Smooth muscle cell (in vitro differentiated cells): Measurements from ENCODE around the gene IRF2BP1. TPM values are rescaled to one million over a fixed set of nuclear protein-coding genes. Genes with fewer than 3 reads are reported as not detected.

Experiments used
- DNase-seq: peaks from one replicate; lab custom pipeline; 2025; ENCODE audit not compliant: unreplicated experiment; lab: John Stamatoyannopoulos, UW
- H2AFZ ChIP-seq: fragments of 200-600 bp; sonication (generic); 2 replicates; pipeline ENCODE4 v1.6.0; 2016; ENCODE audit warnings: antibody characterized with exemption, low read depth, mild to moderate bottlenecking
- H3F3A ChIP-seq: fragments of 200-600 bp; sonication (generic); 2 replicates; pipeline ENCODE4 v1.6.0; 2017; ENCODE audit warnings: antibody characterized with exemption, low read depth
- H3K27ac ChIP-seq: fragments of 200-600 bp; sonication (generic); 2 replicates; pipeline ENCODE4 v1.5.1; 2016; ENCODE audit warnings: low read depth, mild to moderate bottlenecking
- H3K27me3 ChIP-seq: fragments of 200-600 bp; sonication (generic); 2 replicates; pipeline ENCODE4 v1.6.1; 2016; ENCODE audit warnings: low read depth, mild to moderate bottlenecking
- H3K36me3 ChIP-seq: fragments of 200-600 bp; sonication (generic); 2 replicates; pipeline ENCODE4 v1.5.1; 2016; ENCODE audit warnings: low read depth
- H3K4me1 ChIP-seq: fragments of 200-600 bp; sonication (generic); 2 replicates; pipeline ENCODE4 v1.5.1; 2016; ENCODE audit warnings: low read depth
- H3K4me2 ChIP-seq: fragments of 200-600 bp; sonication (generic); 2 replicates; pipeline ENCODE4 v1.6.0; 2016; ENCODE audit warnings: mild to moderate bottlenecking
- H3K4me3 ChIP-seq: fragments of 200-600 bp; sonication (generic); 2 replicates; pipeline ENCODE4 v1.5.1; 2016; ENCODE audit warnings: mild to moderate bottlenecking
- H3K79me2 ChIP-seq: fragments of 200-600 bp; sonication (generic); 2 replicates; pipeline ENCODE4 v1.6.0; 2016; ENCODE audit warnings: low read depth, mild to moderate bottlenecking
- H3K9ac ChIP-seq: fragments of 200-600 bp; sonication (generic); 2 replicates; pipeline ENCODE4 v1.6.0; 2016; ENCODE audit warnings: low read depth
- H3K9me3 ChIP-seq: fragments of 200-600 bp; sonication (generic); replicated peaks from 2 replicates; pipeline ENCODE4 v1.5.1; 2016; ENCODE audit warnings: low read depth
- H4K20me1 ChIP-seq: fragments of 200-600 bp; sonication (generic); 2 replicates; pipeline ENCODE4 v1.6.0; 2016; ENCODE audit warnings: low read depth
- WGBS: methylation state at CpG from one replicate; pipeline ENCODE4 v1.1.7; 2016; ENCODE audit warnings: low lambda C conversion rate; 5-methylcytosine and 5-hydroxymethylcytosine counted together
- polyA plus RNA-seq: library from polyadenylated mRNA; unstranded; fragments of >200 nt; fragmentation: Nextera tagmentation; extraction: Ambion mirVana; gene quantifications from 2 replicates; pipeline ENCODE4 v1.2.1, GENCODE V29; 2016
- total RNA-seq: library from RNA; depleted of rRNA; stranded (reverse); fragments of >200 nt; gene quantifications from 2 replicates; pipeline ENCODE4 v1.2.3, GENCODE V29; 2014
- TF ChIP-seq, protein P1 (sequence below): fragments of 200-600 bp; sonication (generic); IDR thresholded peaks from 2 replicates; pipeline ENCODE4 v1.5.1; 2017; ENCODE audit warnings: borderline replicate concordance, mild to moderate bottlenecking, antibody characterized with exemption; ENCODE audit not compliant: insufficient read depth, poor library complexity, severe bottlenecking

Gene IRF2BP1
- total and polyA plus RNA-seq, 2 experiments from 2014 or later: 12.9 to 19.0 TPM

DNA sequence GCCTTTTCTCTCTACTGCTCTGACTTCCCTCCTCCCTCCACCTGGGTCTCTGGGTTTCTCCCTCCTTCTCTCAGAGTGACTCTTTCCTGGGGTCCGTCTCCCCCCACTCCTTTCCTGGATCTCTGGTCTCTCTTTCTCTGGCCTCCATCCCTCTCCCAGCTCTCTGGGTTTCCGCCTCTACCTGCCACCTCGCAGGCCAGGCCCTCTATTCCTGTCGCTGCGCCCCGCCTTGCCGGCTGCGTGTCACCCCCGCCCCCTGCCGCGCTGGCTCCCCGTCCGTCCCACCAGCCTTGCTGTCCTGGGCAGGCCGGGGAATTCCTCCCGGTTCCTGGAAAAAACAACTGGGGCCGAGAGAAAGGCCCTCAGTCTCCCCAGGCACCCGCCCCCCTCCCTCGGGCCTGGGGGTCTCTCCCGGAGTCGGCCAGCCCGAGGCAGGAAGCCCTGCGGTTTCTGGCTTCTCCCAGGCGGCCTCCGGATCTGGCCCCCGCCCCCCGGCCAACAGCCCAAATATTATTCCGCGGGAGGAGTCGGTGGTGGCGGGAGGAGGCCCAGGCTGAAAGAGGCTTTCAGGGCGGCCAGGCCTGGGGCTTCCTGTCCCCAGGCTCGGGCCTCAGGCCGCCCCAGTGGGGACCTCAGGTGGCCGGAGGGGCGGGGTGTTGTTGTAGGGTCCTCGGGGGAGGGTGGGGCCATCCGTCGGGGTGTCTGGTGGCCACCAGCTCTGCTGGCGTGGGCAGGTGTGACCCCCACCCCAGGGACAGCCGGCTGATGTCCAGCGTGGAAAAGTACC is 9.3 kb downstream of the IRF2BP1 start:
- peak; percentile 43 for DNase-seq
- Histone ChIP-seq H3K27me3 (no peaks in the 10 kb centered on the region), H3K4me3 (peak overlapping the region; percentile 41), H3K9ac (peak overlapping the region; percentile 88), H3K4me2 (peak overlapping the region; percentile 85), H3F3A (no peaks in the 10 kb centered on the region), H3K79me2 (no peaks in the 10 kb centered on the region), H3K36me3 (no peaks in the 10 kb centered on the region), H3K9me3 (no peaks in the 10 kb centered on the region), H4K20me1 (no peaks in the 10 kb centered on the region), H3K27ac (peak overlapping the region; percentile 85), H2AFZ (peak overlapping the region; percentile 91), H3K4me1 (peaks cover 12% of the 10 kb centered on the region)
- TF ChIP-seq, protein P1, sequence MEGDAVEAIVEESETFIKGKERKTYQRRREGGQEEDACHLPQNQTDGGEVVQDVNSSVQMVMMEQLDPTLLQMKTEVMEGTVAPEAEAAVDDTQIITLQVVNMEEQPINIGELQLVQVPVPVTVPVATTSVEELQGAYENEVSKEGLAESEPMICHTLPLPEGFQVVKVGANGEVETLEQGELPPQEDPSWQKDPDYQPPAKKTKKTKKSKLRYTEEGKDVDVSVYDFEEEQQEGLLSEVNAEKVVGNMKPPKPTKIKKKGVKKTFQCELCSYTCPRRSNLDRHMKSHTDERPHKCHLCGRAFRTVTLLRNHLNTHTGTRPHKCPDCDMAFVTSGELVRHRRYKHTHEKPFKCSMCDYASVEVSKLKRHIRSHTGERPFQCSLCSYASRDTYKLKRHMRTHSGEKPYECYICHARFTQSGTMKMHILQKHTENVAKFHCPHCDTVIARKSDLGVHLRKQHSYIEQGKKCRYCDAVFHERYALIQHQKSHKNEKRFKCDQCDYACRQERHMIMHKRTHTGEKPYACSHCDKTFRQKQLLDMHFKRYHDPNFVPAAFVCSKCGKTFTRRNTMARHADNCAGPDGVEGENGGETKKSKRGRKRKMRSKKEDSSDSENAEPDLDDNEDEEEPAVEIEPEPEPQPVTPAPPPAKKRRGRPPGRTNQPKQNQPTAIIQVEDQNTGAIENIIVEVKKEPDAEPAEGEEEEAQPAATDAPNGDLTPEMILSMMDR: no peak
- WGBS: 11% methylated on average over 36 of the region's 41 CpGs

DNA sequence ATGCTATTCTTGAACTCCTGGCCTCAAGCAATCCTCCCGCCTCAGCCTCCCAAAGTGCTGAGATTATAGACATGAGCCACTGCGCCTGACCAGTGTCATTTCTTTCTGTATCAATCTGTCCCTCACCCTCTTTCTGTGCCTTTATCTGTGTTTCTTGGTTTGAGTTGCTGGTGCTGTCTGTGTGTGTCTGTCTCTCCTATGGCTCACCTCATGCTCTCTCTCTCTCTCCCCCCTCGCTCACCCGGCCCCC is 9.9 kb downstream of the IRF2BP1 start:
- H3K36me3 ChIP-seq: no peaks in the 10 kb centered on the region
- H3F3A ChIP-seq: no peaks in the 10 kb centered on the region
- peak overlapping the region; percentile 88 for H3K9ac ChIP-seq
- H3K4me1 ChIP-seq: peaks cover 12% of the 10 kb centered on the region
- peak overlapping the region; percentile 41 for H3K4me3 ChIP-seq
- H3K27ac ChIP-seq: peak overlapping the region; percentile 85
- no peaks in the 10 kb centered on the region for H3K27me3 ChIP-seq
- DNase-seq: no peak
- TF ChIP-seq, protein P1: no peak
- peak overlapping the region; percentile 91 for H2AFZ ChIP-seq
- no peaks in the 10 kb centered on the region for H3K79me2 ChIP-seq
- no peaks in the 10 kb centered on the region for H3K9me3 ChIP-seq
- WGBS: 69% methylated on average over 4 of the region's 4 CpGs
- no peaks in the 10 kb centered on the region for H4K20me1 ChIP-seq
- peak overlapping the region; percentile 85 for H3K4me2 ChIP-seq

DNA sequence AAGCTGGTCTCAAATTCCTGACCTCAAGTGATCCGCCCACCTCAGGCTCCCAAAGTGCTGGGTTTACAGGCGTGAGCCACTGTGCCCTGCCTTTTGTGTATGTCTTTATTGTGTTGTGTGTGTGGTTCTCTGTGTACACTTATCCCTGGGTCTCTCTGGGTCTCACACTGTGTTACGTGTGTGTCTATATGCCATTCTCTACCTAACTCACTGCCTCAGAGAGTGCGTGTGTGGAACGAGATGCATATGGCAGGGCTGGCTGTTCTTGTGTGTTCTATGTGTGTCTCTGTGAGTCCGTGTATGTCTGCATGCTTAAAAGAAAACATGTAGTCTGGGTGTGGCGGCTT is 11.3 kb downstream of the IRF2BP1 start:
- Histone ChIP-seq H3K27me3 (no peaks in the 10 kb centered on the region), H3K27ac (no peak overlapping the region), H3K4me2 (no peak overlapping the region), H3K36me3 (no peaks in the 10 kb centered on the region), H3F3A (no peaks in the 10 kb centered on the region), H3K4me1 (peaks cover 12% of the 10 kb centered on the region), H3K9me3 (no peaks in the 10 kb centered on the region), H4K20me1 (no peaks in the 10 kb centered on the region), H3K9ac (no peak overlapping the region), H3K4me3 (no peak overlapping the region), H2AFZ (no peak overlapping the region), H3K79me2 (no peaks in the 10 kb centered on the region)
- DNase-seq: no peak
- TF ChIP-seq, protein P1: no peak
- 93% methylated on average over 7 of the region's 7 CpGs for WGBS

DNA sequence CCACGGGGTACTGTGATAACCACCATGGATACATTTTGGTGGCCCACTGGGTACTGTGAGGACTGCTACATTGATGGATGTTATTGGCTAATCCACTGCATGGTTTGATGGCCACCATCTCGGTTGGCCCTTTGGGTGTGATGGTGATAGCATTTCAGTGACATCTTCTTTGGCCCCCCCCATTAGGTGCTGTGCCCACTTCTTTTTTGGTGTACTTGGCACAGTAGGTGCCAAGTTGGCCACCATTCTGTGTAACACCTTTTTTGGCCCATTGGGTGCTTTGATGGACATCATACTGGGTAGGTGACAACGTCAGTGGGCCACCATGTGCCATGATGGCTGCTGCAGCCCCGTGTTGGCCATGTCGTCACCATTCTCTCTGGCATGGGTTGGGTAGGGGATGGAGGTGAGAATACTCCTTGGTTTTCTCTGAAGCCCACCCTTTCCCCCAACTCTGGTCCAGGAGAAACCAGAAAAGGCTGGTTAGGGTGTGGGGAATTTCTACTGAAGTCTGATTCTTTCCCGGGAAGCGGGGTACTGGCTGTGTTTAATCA is 12.6 kb downstream of the IRF2BP1 start:
- H3K4me1 ChIP-seq: peaks cover 12% of the 10 kb centered on the region
- H3K36me3 ChIP-seq: no peaks in the 10 kb centered on the region
- no peak overlapping the region for H3K9ac ChIP-seq
- no peaks in the 10 kb centered on the region for H3K27me3 ChIP-seq
- no peaks in the 10 kb centered on the region for H3F3A ChIP-seq
- no peak overlapping the region for H3K4me3 ChIP-seq
- TF ChIP-seq, protein P1: no peak
- no peaks in the 10 kb centered on the region for H3K79me2 ChIP-seq
- no peak overlapping the region for H3K4me2 ChIP-seq
- H2AFZ ChIP-seq: no peak overlapping the region
- WGBS: 97% methylated on average over 7 of the region's 7 CpGs
- no peak overlapping the region for H3K27ac ChIP-seq
- no peaks in the 10 kb centered on the region for H4K20me1 ChIP-seq
- H3K9me3 ChIP-seq: no peaks in the 10 kb centered on the region
- no peak for DNase-seq
